Measurements from ENCODE around the gene ALLC. TPM values are rescaled to one million over a fixed set of nuclear protein-coding genes. Genes with fewer than 3 reads are reported as not detected.

The ALLC gene
- total RNA-seq, 1 donor from 2014 or later: not detected

- Histone ChIP-seq H3K27me3 (ENCODE audit: control insufficient read depth, insufficient read depth, low read length) (no peaks in the 10 kb centered on the region), H3K36me3 (ENCODE audit: control insufficient read depth, insufficient read depth, low read length) (no peaks in the 10 kb centered on the region), H3K4me3 (ENCODE audit: low read depth, low read length) (no peak overlapping the region)
- FAIRE-seq: no peak
- no peak for DNase-seq (ENCODE audit: low read depth)
- no peak for TF ChIP-seq CTCF (IDR thresholded peaks at IDR 0.05; ENCODE audit: insufficient read depth, low read length, severe bottlenecking)
Observed at GRCh38 chr2:3661149-3661660, 3.2 kb downstream of the ALLC start.

GRCh38 chr2:3662239-3662638 is 4.2 kb downstream of the ALLC start:
- Histone ChIP-seq H3K4me3 (ENCODE audit: low read depth, low read length) (no peak overlapping the region), H3K36me3 (ENCODE audit: control insufficient read depth, insufficient read depth, low read length) (no peaks in the 10 kb centered on the region), H3K27me3 (ENCODE audit: control insufficient read depth, insufficient read depth, low read length) (no peaks in the 10 kb centered on the region)
- no peak for FAIRE-seq
- no peak for DNase-seq (ENCODE audit: low read depth)
- no peak for TF ChIP-seq CTCF (IDR thresholded peaks at IDR 0.05; ENCODE audit: insufficient read depth, low read length, severe bottlenecking)

- FAIRE-seq: no peak
- DNase-seq (ENCODE audit: low read depth): no peak
- H3K4me3 ChIP-seq (ENCODE audit: low read depth, low read length): no peak overlapping the region
- H3K27me3 ChIP-seq (ENCODE audit: control insufficient read depth, insufficient read depth, low read length): no peaks in the 10 kb centered on the region
- TF ChIP-seq CTCF (IDR thresholded peaks at IDR 0.05; ENCODE audit: insufficient read depth, low read length, severe bottlenecking): no peak
- H3K36me3 ChIP-seq (ENCODE audit: control insufficient read depth, insufficient read depth, low read length): no peaks in the 10 kb centered on the region
Observed at GRCh38 chr2:3664118-3664517, 6.1 kb downstream of the ALLC start.

GRCh38 chr2:3664925-3665324 is 6.9 kb downstream of the ALLC start:
- Histone ChIP-seq H3K4me3 (ENCODE audit: low read depth, low read length) (no peak overlapping the region), H3K27me3 (ENCODE audit: control insufficient read depth, insufficient read depth, low read length) (no peaks in the 10 kb centered on the region), H3K36me3 (ENCODE audit: control insufficient read depth, insufficient read depth, low read length) (no peaks in the 10 kb centered on the region)
- no peak for TF ChIP-seq CTCF (IDR thresholded peaks at IDR 0.05; ENCODE audit: insufficient read depth, low read length, severe bottlenecking)
- no peak for DNase-seq (ENCODE audit: low read depth)
- FAIRE-seq: no peak

GRCh38 chr2:3665886-3666612 is 8.0 kb downstream of the ALLC start:
- TF ChIP-seq CTCF (IDR thresholded peaks at IDR 0.05; ENCODE audit: insufficient read depth, low read length, severe bottlenecking): no peak
- no peak for FAIRE-seq
- no peaks in the 10 kb centered on the region for H3K27me3 ChIP-seq (ENCODE audit: control insufficient read depth, insufficient read depth, low read length)

GRCh38 chr2:3666613-3666975 is 8.6 kb downstream of the ALLC start:
- FAIRE-seq: no peak
- Histone ChIP-seq H3K27me3 (ENCODE audit: control insufficient read depth, insufficient read depth, low read length) (no peaks in the 10 kb centered on the region), H3K36me3 (ENCODE audit: control insufficient read depth, insufficient read depth, low read length) (no peaks in the 10 kb centered on the region), H3K4me3 (ENCODE audit: low read depth, low read length) (no peak overlapping the region)
- no peak for TF ChIP-seq CTCF (IDR thresholded peaks at IDR 0.05; ENCODE audit: insufficient read depth, low read length, severe bottlenecking)
- no peak for DNase-seq (ENCODE audit: low read depth)

More at GRCh38 chr2:3665886-3666612, 8.0 kb downstream of the ALLC start:
- DNase-seq (ENCODE audit: low read depth): no peak
- Histone ChIP-seq H3K36me3 (ENCODE audit: control insufficient read depth, insufficient read depth, low read length) (no peaks in the 10 kb centered on the region), H3K4me3 (ENCODE audit: low read depth, low read length) (no peak overlapping the region)
